Measurements from ENCODE around the gene INIP.

GRCh38 chr9:112755016-112755427 lies 37.1 kb upstream of the INIP start:
- TF ChIP-seq CTCF (conservative IDR thresholded peaks at IDR 0.05) (no peak), EZH2 (IDR thresholded peaks at IDR 0.05; ENCODE audit: low read depth) (no peak)
